ENCODE data around the gene SIK2. TPM values are rescaled to one million over a fixed set of nuclear protein-coding genes. Genes with fewer than 3 reads are reported as not detected.

SIK2 gene
- total RNA-seq, 1 donor from 2014 or later: 14.3 TPM

- H3K4me2 ChIP-seq (ENCODE audit: low read length): no peak overlapping the region
- no peak overlapping the region for H2AFZ ChIP-seq (ENCODE audit: low read depth, low read length)
- no peaks in the 10 kb centered on the region for H3K9me3 ChIP-seq (ENCODE audit: insufficient read depth, low read depth, low read length)
- Mint-ChIP-seq H3K4me3 (ENCODE audit: unreplicated experiment) (no peak overlapping the region), H3K27ac (ENCODE audit: unreplicated experiment) (no peak overlapping the region), H3K9me3 (ENCODE audit: unreplicated experiment) (peaks cover 4% of the 10 kb centered on the region), H3K4me1 (ENCODE audit: low read depth, unreplicated experiment) (no peaks in the 10 kb centered on the region), H3K36me3 (ENCODE audit: low read depth, unreplicated experiment) (no peaks in the 10 kb centered on the region), H3K27me3 (ENCODE audit: low read depth, unreplicated experiment) (peaks cover 2% of the 10 kb centered on the region)
- no peak for DNase-seq (ENCODE audit: low read depth)
- H4K20me1 ChIP-seq (ENCODE audit: insufficient read depth, low read length): no peaks in the 10 kb centered on the region
- no peaks in the 10 kb centered on the region for H3K79me2 ChIP-seq (ENCODE audit: insufficient read depth, low read length)
- H3K4me3 ChIP-seq (ENCODE audit: insufficient read depth, low read depth, low read length): no peak overlapping the region
- FAIRE-seq: no peak
- no peak overlapping the region for H3K9ac ChIP-seq (ENCODE audit: low read length)
- no peak overlapping the region for H3K27ac ChIP-seq (ENCODE audit: low read depth, low read length)
- no peaks in the 10 kb centered on the region for H3K27me3 ChIP-seq (ENCODE audit: insufficient read depth, low read length)
- H3K4me1 ChIP-seq (ENCODE audit: insufficient read depth, low read length): no peaks in the 10 kb centered on the region
- no peak for TF ChIP-seq EZH2 (IDR thresholded peaks at IDR 0.05; ENCODE audit: insufficient read depth, low read length)
- no peak for TF ChIP-seq CTCF (IDR thresholded peaks at IDR 0.05; ENCODE audit: insufficient read depth, low read depth, low read length)
- no peaks in the 10 kb centered on the region for H3K36me3 ChIP-seq (ENCODE audit: insufficient read depth, low read length)
Measured at GRCh38 chr11:111591187-111591960, 10.9 kb upstream of the SIK2 start.

GRCh38 chr11:111592491-111592890, 9.8 kb upstream of the SIK2 start:
- no peaks in the 10 kb centered on the region for H3K9me3 ChIP-seq (ENCODE audit: insufficient read depth, low read depth, low read length)
- Mint-ChIP-seq H3K4me3 (ENCODE audit: unreplicated experiment) (no peak overlapping the region), H3K27me3 (ENCODE audit: low read depth, unreplicated experiment) (peaks cover 2% of the 10 kb centered on the region), H3K27ac (ENCODE audit: unreplicated experiment) (no peak overlapping the region), H3K36me3 (ENCODE audit: low read depth, unreplicated experiment) (no peaks in the 10 kb centered on the region), H3K9me3 (ENCODE audit: unreplicated experiment) (peaks cover 4% of the 10 kb centered on the region), H3K4me1 (ENCODE audit: low read depth, unreplicated experiment) (no peaks in the 10 kb centered on the region)
- H3K9ac ChIP-seq (ENCODE audit: low read length): no peak overlapping the region
- no peak overlapping the region for H2AFZ ChIP-seq (ENCODE audit: low read depth, low read length)
- TF ChIP-seq EZH2 (IDR thresholded peaks at IDR 0.05; ENCODE audit: insufficient read depth, low read length) (no peak), CTCF (IDR thresholded peaks at IDR 0.05; ENCODE audit: insufficient read depth, low read depth, low read length) (no peak)
- H3K4me1 ChIP-seq (ENCODE audit: insufficient read depth, low read length): no peaks in the 10 kb centered on the region
- DNase-seq (ENCODE audit: low read depth) (no peak), FAIRE-seq (no peak)
- H3K27ac ChIP-seq (ENCODE audit: low read depth, low read length): no peak overlapping the region
- H3K27me3 ChIP-seq (ENCODE audit: insufficient read depth, low read length): no peaks in the 10 kb centered on the region
- no peaks in the 10 kb centered on the region for H4K20me1 ChIP-seq (ENCODE audit: insufficient read depth, low read length)
- H3K4me3 ChIP-seq (ENCODE audit: insufficient read depth, low read depth, low read length): no peak overlapping the region
- no peak overlapping the region for H3K4me2 ChIP-seq (ENCODE audit: low read length)
- no peaks in the 10 kb centered on the region for H3K36me3 ChIP-seq (ENCODE audit: insufficient read depth, low read length)
- H3K79me2 ChIP-seq (ENCODE audit: insufficient read depth, low read length): no peaks in the 10 kb centered on the region

- no peak overlapping the region for H3K4me3 Mint-ChIP-seq (ENCODE audit: unreplicated experiment)
- H3K9me3 Mint-ChIP-seq (ENCODE audit: unreplicated experiment): no peaks in the 10 kb centered on the region
- H3K27me3 ChIP-seq (ENCODE audit: insufficient read depth, low read length): no peaks in the 10 kb centered on the region
- H3K4me3 ChIP-seq (ENCODE audit: insufficient read depth, low read depth, low read length): no peak overlapping the region
- DNase-seq (ENCODE audit: low read depth) (no peak), FAIRE-seq (no peak)
- peaks cover 1% of the 10 kb centered on the region for H3K4me1 Mint-ChIP-seq (ENCODE audit: low read depth, unreplicated experiment)
- H3K27ac ChIP-seq (ENCODE audit: low read depth, low read length): no peak overlapping the region
- no peaks in the 10 kb centered on the region for H3K36me3 ChIP-seq (ENCODE audit: insufficient read depth, low read length)
- peaks cover 5% of the 10 kb centered on the region for H3K4me1 ChIP-seq (ENCODE audit: insufficient read depth, low read length)
- H3K9ac ChIP-seq (ENCODE audit: low read length): no peak overlapping the region
- H4K20me1 ChIP-seq (ENCODE audit: insufficient read depth, low read length): no peaks in the 10 kb centered on the region
- no peak overlapping the region for H3K4me2 ChIP-seq (ENCODE audit: low read length)
- H3K27ac Mint-ChIP-seq (ENCODE audit: unreplicated experiment): no peak overlapping the region
- H3K9me3 ChIP-seq (ENCODE audit: insufficient read depth, low read depth, low read length): no peaks in the 10 kb centered on the region
- H2AFZ ChIP-seq (ENCODE audit: low read depth, low read length): no peak overlapping the region
- H3K27me3 Mint-ChIP-seq (ENCODE audit: low read depth, unreplicated experiment): no peaks in the 10 kb centered on the region
- no peaks in the 10 kb centered on the region for H3K36me3 Mint-ChIP-seq (ENCODE audit: low read depth, unreplicated experiment)
- TF ChIP-seq EZH2 (IDR thresholded peaks at IDR 0.05; ENCODE audit: insufficient read depth, low read length) (no peak), CTCF (IDR thresholded peaks at IDR 0.05; ENCODE audit: insufficient read depth, low read depth, low read length) (no peak)
- H3K79me2 ChIP-seq (ENCODE audit: insufficient read depth, low read length): no peaks in the 10 kb centered on the region
Measured at GRCh38 chr11:111596319-111596718, 5.9 kb upstream of the SIK2 start.
